Umbilical cord (tissue), 2 donors: ENCODE results near the gene PEAK3. TPM values are rescaled to one million over a fixed set of nuclear protein-coding genes. Genes with fewer than 3 reads are reported as not detected.
A peak's percentile ranks its signal among the peaks of the same experiment; 100 is the strongest.

Experiments
- DNase-seq: peaks from one replicate; pipeline ENCODE4 v3.0.0-alpha.2; 2015; ENCODE audit warnings: low spot score
- total RNA-seq: library from RNA; depleted of rRNA; stranded (reverse); fragments of >200 nt; gene quantifications from one replicate; pipeline ENCODE4 v1.2.3, GENCODE V29; 2014; ENCODE audit warnings: low replicate concordance; ENCODE audit not compliant: insufficient read depth

The PEAK3 gene
- total RNA-seq, 1 donor from 2014 or later: 0.24 TPM

DNA sequence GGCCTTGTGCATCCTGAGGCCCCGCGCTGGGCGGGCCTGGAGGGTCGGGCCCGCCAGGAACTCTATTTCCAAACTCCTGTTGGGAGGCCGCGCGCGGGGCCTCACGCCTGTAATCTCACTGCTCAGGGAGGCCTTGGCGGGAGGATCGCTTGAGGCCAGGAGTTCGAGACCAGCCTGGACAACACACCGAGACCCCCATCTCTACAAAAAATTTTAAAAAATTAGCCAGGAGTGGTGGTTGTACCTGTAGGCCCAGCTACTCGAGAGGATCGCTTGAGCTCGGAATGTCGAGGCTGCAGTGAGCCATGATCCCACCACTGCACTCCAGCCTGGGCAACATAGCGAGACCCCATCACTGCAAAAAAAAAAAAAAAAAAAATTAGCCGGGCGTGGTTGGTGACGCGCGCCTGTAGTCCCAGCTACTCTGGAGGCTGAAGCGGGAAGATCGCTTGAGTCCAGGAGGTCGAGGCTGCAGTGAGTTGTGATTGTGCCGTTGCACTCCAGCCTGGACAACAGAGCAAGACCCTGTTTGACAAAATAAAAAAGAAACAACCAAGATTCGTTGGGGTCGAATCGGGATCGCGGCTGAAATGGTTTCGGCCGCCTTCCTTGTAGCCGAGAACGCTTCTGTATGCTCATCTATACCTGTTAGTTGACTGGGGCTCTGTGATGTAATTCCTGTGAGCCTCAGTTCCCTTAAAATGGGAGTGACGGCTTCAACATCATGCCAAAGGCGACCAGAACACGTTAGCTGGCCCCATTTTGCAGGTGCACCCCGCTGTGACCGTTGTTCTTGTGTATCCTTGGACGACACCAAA lies 44.7 kb downstream of the PEAK3 start:
- no peak for DNase-seq

DNA sequence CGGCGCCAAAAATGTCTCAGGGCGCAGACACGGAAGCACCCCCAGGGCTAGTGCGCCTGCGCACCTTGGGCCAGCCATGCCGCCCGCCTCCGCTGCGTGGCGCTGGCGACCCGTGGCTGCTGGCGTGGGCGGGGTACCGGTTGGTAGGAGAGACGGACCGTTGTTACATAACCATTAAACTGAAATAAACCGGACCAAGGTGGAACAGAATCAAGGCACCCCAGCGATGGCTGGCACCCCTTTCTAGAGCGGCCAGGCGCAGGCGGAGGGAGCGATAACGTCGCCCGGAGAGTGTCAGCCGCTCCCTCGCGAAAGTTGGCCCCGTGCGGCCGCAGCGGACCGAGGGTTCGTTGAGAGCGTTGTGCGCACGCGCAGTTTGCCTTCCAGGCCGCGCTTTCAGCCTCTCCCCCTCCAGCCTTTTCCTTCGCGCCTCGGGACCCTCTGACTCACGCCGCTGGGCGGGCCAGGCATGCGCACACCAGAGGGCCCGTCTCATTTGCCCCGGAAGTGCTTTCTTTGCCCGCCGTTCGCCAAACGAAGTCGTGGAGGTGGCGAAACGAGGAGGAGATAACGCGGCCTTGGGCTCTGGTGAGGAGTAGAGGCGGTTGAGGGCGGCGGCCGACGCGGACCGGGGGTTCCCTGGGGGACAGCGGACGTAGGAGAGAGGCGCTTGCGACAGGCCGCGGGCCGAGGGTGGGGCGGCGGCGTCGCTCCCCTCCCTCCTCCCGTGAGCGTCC lies 45.5 kb downstream of the PEAK3 start, which contains the start of the genes PLEKHJ1 and SF3A2:
Gene PLEKHJ1 (minus strand): TSS at position 16 of the 737 bp plus-strand sequence. CDS start 81 bp downstream, outside the sequence.
Gene SF3A2 (plus strand): TSS at position 511 of the 737 bp plus-strand sequence. CDS start 6,595 bp downstream, outside the sequence.
- peak; percentile 99 for DNase-seq

DNA sequence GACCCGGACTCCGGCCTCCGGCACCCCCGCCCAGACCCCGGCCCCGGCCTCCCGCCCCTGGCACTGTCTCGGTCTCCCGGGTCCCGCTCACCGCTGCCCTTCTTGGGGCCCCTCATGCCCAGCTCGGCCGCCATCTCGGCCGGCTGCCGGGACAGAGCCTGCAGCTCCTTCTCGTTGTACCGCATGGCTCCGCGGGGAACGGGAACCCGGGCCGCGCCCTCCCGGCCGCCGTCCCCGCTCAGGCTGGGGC lies 46.0 kb downstream of the PEAK3 start:
- DNase-seq: no peak

DNA sequence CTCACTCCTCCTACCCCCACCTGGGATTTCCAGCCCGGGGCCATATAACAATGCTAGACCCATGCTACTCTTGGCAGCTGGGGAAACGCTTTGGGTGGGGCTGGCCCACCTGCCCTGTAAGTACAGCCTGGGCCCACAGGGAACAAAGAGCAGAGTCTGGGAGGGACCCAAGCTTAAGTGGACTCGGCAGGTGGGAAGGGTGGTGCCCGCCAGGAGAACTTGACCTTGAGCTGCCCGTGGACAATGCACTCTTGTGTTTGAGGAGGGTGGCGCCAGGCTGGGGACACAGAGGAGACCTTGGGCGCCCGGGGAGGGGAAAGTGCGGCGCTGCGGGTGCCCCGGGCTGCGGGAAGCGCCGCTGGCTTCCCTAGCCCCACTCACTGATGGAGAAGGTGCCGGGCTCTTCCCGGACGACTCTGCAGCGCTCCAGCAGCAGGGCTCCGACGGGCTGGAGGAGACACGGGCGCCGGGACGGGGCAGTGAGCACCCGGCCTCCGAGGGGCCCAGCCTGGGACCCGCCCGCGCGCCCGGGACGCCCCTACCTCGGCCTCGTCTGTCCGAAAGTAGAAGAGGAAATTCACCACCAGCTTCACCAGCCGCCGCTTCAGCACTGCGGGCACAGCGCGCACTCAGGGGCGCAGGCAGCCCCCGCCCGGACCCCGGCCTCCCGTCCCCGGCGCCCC lies 46.5 kb downstream of the PEAK3 start:
- DNase-seq: no peak

DNA sequence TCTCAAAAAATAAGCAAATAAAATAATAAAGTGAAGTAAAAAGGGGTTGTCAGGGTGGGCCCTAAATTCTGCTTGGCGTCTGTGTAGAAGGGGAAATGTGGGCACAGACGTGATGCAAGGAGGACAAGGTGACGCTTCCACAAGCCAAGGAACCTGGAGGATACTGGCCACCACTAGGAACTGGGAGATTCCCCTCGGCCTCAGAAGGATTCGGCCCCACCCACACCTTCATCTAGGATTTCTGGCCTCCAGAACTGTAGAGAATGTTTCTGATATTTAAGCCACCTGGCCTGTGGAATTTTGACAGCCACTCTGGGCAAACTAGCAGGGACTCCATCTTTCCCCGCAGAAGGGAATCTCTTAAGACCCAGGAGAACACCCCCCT lies 47.0 kb downstream of the PEAK3 start:
- no peak for DNase-seq

DNA sequence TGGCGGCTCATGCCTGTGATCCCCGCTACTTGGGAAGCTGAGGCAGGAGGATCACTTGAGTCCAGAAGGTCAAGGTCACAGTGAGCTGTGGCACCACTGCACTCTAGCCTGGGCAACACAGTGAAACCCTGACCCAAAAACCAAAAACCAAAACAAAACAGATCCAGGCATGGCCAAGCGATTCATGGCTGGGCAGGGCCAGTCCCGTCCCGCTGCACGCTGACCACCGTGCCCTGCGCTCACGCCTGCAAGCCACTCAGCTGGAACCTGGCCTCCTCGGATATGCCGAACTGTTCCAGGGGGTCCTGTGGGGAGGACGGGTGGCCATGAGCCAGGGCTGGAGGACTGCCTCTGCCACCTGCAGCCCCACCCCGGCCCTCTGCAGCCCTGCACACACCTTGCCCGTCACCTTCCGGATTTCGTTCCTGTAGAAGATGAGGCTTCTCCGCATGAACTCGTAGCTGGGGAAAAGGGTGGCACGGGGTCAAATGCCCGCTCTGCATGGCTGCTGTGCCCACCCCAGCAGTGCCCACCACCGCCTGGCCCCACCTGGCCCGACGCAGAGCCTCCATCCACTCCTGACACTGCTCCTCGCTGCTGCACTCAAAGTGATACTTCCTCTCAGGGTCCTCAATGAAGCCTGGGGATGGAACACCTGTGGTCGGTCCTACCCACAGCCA lies 48.2 kb downstream of the PEAK3 start:
- DNase-seq: no peak

DNA sequence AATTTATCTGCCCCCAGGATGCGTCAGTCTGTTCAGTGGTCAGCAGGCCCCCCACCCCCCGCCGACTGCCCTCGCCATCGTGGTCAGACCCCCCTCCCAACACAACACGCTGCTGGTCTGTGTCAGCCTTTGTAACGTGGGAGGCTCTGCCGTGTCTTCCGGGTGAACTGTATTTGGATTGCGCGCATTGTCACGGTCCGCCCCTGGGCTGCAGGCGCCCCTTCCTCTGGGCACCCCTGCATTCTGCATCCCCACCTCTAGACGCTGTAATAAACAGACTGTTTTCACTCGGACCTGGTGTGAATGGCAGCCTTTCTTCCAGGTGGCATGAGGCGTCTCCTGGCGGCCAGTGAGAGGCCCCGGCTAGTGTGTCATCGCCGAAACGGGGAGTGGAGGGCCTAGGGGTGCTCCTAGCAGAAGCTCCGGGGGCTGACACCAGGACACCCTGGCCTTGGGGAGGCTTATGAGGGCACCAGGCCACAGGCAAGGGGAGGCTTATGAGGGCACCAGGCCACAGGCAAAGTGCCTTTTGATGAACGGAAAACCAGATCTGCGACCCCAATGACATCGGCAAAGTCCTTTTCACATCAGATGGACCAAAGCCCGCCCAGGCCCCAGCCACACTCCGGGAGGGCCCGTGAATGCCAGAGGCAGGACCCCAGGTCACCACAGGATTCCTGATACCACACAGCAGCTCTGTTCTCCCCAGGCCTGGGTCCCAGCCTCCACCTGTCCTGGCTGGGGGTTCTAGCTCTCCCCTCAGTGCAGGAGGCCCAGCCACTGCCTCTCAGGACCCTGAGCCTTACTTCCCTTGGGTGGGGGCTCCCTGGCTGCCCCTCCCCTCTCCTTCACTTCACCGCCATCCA lies 49.5 kb downstream of the PEAK3 start:
- DNase-seq: no peak

DNA sequence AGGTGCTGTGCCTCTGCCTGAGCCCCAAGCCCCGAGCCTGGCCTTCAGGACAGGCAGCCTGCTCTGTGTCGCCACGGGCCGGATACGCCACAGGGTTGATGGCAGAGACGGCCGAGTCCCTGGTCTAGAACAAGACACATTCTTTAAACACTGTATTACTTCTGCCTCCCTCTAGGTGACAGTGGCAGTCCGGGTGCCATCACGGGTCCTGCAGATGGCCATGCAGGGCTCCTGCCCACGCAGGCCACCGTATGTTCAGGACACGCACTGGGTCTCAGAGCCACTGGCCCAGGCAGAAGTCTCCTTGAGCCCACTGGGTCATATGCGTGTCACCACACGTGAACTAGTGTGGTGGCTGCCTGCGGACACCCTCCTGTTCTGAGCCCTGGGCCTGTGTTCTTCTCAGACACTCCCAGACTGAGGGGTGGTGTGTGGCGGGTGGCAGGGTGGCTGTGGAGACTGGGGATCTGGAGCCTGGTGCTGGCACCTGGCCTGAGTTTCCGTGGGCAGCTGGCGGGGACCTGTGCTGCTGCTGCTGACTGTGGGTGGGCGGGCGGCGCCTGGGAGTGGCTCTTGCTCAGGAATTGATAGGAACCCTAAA lies 50.3 kb downstream of the PEAK3 start:
- DNase-seq: no peak

DNA sequence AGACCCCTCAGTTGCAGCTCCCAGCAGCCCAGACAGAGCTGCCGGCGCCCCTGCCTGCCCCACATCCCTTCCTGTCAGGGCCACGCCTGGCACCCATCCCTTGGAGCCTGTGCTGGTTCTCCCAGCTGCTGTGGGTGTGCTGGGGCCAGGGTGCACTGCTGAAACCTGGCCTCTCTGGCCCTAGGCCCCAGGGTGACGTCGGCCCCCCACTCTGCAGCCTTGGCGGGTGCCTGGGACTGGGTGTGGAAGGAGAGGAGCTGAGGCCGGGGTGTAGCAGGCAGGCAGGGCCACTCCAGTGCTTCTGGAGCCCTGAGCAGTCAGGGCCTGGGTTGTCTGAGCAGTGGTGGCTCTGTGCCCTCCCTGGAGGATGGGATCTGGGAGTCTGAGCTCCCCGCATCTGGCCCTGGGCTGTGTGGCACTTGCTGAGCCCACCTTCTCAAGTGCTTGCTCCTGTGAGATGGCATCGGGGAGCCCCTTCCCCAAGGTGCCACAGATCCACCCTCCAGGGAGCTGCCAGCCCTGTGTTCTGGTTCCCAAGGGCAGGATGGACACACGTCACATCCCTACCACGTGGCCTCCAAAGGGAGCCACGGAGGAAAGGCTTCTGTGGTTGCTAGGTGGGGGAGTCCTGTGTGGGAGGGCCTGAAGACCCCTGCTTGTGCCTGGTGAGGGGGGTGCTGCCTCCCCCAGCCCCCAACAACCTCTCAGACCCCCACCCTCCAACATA lies 51.0 kb downstream of the PEAK3 start:
- no peak for DNase-seq

DNA sequence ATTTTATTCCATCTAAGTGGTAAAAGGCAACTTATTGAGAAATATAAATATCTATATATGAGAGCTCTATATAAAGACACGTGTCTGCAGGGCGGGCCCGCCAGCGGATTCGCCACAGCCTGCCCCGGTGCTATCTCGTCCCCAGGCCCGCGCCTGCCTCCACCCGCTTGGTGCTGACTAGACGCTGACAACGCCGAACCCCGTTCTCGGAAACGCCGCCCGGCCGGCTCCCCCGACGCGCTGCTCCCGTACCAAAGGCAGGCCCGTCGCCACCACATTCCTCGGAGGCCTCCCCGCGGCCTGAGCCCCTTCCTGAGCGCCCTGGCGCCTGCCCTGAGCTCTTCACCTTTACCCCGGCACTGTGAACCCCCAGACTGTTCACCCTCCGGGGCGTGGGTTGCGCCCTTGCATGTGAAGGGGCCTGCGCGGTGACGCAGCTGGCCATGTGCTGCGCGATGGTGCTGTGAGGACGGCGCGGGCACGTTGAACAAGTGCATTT lies 51.9 kb downstream of the PEAK3 start:
- no peak for DNase-seq

DNA sequence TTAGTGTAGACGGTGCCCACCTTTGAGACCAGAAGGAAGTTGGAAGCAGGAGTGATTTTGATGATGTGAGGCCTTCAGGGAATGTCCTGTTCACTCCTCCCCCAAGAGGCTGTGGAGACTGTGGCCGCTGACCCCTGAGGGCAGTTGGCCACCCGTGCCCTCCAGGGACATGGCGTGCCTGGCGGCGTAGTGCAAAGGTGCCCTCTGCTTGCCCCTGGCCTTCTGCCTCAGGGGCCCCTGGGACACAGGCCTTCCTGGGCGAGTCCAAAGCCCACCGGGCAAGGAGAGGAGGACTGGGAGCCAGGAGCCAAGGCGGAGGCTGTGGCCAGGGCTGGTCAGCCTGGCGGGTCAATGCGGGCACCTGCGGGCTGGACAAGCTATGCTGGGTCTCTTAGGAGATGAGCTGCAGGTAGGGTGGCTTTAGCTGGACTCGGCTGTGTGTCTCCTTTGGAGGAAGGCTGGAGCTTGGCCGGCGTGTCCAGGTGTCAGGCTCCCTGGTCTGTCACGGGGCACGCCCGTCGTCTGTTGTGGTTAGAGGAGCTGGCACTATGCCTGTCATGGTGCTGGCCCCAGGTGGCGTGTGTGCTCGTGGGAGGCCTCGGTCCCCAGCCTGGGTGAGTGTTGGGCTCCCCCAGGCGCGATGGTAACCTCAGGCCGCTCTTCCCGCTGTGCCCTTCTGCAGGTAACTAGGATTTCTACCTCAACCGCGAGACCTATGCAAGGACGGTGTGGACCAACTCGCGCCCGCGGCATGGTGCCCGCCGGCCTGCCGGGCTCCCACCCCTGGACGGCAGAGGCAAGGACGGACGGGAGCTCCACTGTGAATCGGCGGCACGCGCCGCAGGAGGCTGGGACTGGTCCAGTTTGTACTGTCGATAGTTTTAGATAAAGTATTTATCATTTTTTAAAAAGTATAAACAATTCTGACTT lies 52.6 kb downstream of the PEAK3 start:
- no peak for DNase-seq

DNA sequence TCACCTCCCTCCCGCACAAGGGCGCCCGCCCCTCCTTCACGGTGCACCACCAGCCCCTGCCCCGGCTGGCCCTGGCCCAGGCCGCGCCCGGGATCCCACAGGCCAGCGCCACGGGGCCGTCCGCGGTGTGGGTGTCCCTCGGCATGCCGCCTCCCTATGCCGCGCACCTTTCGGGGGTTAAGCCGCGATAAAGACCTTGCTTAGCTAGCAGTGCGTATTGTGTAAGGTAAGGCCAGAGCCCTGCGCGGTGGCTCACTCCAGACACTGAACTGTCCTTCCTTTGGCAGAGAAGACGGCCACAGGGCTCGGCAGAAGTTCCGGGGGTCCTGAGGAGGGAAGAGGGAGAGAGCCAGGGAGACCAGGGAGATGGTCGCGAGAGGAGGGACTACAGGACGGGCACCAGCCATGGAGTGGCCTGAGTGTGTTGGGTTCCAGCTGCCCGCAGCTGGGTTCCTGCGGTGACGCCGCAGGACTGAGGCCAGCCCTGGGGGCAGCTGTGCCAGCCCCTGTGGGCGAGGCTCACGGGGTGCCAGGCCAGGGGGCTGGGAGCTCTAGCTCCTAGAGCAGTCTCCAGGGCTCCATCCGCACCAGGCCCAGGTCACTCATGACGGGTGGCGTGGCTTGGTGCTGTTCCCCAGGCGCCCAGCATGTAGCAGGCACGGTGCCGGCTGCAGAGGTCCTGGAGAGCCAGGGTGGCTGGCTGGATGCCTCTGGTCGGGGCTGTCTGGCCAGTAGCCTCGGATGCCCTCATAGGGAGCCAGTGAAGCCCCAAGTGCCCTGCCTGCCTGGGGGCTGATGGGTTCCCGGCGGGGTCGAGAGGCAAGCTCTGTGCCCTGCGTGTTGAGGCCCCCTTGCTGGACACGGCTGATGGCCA lies 53.6 kb downstream of the PEAK3 start:
- no peak for DNase-seq

DNA sequence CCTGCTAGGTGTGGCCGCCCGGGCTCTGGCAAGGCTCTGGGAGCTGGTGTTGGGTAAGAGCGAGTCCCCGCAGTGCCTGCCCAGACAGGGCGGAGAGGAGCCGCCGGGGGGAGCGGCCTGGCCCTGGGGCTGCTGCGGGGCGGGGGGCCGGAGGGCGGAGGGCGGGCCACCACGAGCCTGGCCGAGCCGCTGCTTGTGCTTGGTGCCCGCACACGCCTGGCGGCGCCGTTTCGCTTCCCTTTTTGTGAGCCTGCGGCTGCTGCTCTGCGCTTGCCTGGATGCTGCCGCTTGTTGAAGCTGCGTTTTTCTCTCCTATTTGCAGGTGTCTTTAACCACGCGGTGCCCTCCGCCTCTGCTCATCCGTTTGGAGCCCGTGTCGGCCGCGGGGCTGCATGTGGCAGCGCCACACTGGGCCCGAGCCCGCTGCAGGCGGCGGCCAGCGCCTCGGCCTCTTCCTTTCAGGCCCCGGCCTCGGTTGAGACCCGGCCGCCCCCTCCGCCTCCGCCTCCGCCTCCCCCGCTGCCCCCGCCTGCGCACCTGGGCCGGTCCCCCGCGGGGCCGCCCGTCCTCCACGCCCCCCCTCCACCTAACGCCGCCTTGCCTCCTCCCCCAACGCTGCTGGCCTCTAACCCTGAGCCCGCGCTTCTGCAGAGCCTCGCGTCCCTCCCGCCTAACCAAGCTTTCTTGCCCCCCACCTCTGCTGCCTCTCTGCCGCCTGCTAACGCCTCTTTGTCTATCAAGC lies 54.4 kb downstream of the PEAK3 start:
- DNase-seq: no peak

DNA sequence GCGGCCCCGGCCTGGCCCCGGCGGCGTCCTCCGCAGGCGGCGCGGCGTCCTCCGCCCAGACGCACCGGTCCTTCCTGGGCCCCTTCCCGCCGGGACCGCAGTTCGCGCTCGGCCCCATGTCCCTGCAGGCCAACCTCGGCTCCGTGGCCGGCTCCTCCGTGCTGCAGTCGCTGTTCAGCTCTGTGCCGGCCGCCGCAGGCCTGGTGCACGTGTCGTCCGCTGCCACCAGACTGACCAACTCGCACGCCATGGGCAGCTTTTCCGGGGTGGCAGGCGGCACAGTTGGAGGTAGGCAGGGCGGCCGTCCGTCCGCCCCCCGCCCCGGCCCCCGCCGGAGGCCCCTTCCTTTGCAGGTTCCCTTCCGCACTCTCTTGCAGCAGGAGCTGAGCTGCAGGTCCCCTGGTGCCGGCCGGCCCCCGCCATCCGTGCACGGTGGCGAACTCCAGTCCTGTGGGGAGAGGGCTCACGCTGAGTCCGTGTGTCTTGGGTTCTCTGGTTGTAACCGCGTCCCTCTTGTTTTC lies 55.1 kb downstream of the PEAK3 start:
- no peak for DNase-seq

DNA sequence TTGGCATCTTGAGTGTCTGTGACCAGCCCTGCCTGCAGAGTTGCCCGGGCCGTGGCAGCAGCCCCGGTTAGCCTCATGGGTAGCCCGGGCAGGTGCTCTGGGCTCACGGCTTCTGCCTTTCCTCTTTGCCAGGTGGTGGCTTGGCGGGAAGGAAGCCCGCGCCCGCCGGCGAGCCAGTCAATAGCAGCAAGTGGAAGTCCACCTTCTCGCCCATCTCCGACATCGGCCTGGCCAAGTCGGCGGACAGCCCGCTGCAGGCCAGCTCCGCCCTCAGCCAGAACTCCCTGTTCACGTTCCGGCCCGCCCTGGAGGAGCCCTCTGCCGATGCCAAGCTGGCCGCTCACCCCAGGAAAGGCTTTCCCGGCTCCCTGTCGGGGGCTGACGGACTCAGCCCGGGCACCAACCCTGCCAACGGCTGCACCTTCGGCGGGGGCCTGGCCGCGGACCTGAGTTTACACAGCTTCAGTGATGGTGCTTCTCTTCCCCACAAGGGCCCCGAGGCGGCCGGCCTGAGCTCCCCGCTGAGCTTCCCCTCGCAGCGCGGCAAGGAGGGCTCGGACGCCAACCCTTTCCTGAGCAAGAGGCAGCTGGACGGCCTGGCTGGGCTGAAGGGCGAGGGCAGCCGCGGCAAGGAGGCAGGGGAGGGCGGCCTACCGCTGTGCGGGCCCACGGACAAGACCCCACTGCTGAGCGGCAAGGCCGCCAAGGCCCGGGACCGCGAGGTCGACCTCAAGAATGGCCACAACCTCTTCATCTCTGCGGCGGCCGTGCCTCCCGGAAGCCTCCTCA lies 55.7 kb downstream of the PEAK3 start:
- DNase-seq: no peak
